Transverse colon (tissue), 4 donors: ENCODE measurements around the gene C15orf40. TPM values are rescaled to one million over a fixed set of nuclear protein-coding genes. Genes with fewer than 3 reads are reported as not detected.

Source experiments
- DNase-seq: peaks from one replicate; pipeline ENCODE4 v3.0.0-alpha.2; 2019
- H3K27ac ChIP-seq, 4 donors: fragments of 200-600 bp; sonication (generic); 2 replicates each; pipeline ENCODE4 v1.5.1; 2016 to 2018; ENCODE audit warnings: inconsistent platforms in 4 of 4
- H3K27me3 ChIP-seq: fragments of 200-600 bp; sonication (generic); 2 replicates; pipeline ENCODE4 v1.5.1; 2017; ENCODE audit warnings: inconsistent platforms
- H3K36me3 ChIP-seq, 4 donors: fragments of 200-600 bp; sonication (generic); 2 replicates each; pipeline ENCODE4 v1.5.1; 2017 to 2019; ENCODE audit warnings: inconsistent platforms in 4 of 4
- H3K4me1 ChIP-seq, 4 donors: fragments of 200-600 bp; sonication (generic); 2 replicates each; pipeline ENCODE4 v1.5.1; 2017 to 2020; ENCODE audit warnings: inconsistent platforms in 4 of 4
- H3K4me3 ChIP-seq, 4 donors: fragments of 200-600 bp; sonication (generic); 1 replicate in 1 of 4; 2 replicates in 3 of 4; pipeline versions ENCODE4 v1.5.1 to v1.6.1; 2017 to 2019; ENCODE audit warnings: inconsistent platforms in 4 of 4
- H3K9me3 ChIP-seq, 2 donors: fragments of 200-600 bp; sonication (generic); 2 replicates each; pipeline ENCODE4 v1.5.1; 2017 to 2019; ENCODE audit warnings: inconsistent platforms in 2 of 2
- CTCF ChIP-seq, 5 experiments: fragments of 200-600 bp in 3 of 5; fragments of 450-650 bp in 2 of 5; sonication (generic) in 3 of 5; IDR thresholded peaks; 1 replicate in 2 of 5; 2 replicates in 3 of 5; pipeline ENCODE4 v1.5.1; 2016 to 2017; ENCODE audit warnings: antibody characterized with exemption in 5 of 5, inconsistent platforms in 3 of 5, mild to moderate bottlenecking in 2 of 5, moderate library complexity in 1 of 5
- EP300 ChIP-seq: sonication (generic); formaldehyde crosslinking; IDR thresholded peaks from one replicate; pipeline ENCODE4 v1.6.1; 2017; ENCODE audit warnings: antibody characterized with exemption, low read depth
- POLR2A ChIP-seq: fragments of 450-650 bp; IDR thresholded peaks from one replicate; pipeline ENCODE4 v1.6.1; 2016; ENCODE audit warnings: antibody characterized with exemption, mild to moderate bottlenecking, moderate library complexity
- POLR2AphosphoS5 ChIP-seq, 3 donors: sonication (generic); formaldehyde crosslinking; IDR thresholded peaks; one replicate each; pipeline ENCODE4 v1.6.1; 2016; ENCODE audit warnings: antibody characterized with exemption in 3 of 3
- WGBS, 2 donors: methylation state at CpG; one replicate each; pipeline ENCODE4 v1.1.5; 2018; ENCODE audit warnings: low coverage in 1 of 2; 5-methylcytosine and 5-hydroxymethylcytosine counted together
- in situ Hi-C, 4 donors: fragments of 200-750 bp; cut with MboI; loops; one replicate each; pipeline versions ENCODE4 v1.15.0 to v1.15.1; 2017; ENCODE audit warnings: low sequenced_read_pairs in 3 of 4, low pct_ligation_motif_present in 1 of 4, low pct_unique_long_range_greater_than_20kb in 1 of 4
- intact Hi-C: fragments of 100-400 bp; cut with DNase I; formaldehyde crosslinking; loops from one replicate; pipeline ENCODE4 v1.15.1; 2023; ENCODE audit warnings: low total_unique reads
- total RNA-seq, 4 donors: library from RNA; depleted of rRNA; stranded (reverse); fragments of >200 nt; gene quantifications; one replicate each; pipeline ENCODE4 v1.1.0, GENCODE V29; 2016

The C15orf40 gene
- total RNA-seq, 4 donors from 2014 or later: 10.6 to 42.8 (median 18.9) TPM

DNA sequence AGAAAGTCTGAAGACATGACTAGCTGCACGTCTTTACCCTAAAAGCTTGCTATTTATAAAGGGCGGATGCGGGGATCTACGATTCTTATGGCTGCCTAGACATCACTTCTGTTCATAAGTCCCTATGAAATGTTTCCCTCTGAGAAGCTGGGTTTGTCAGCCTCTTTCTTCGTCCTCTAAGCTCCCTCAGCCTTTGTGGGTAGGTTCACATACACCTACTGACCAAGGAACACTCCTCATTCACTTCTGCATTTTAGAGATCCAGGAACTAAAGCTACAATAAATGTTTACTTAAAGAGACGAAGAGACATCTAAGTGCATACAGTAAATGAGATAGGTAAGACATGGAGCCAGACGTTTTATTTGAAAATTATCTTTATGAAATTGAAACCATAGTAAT lies 42.1 kb downstream of the C15orf40 start:
- 64 to 75% methylated on average over 5 to 7 of the region's 7 CpGs for WGBS, 2 donors
- Histone ChIP-seq H3K27ac (no peak overlapping the region), H3K4me1 (no peaks in the 10 kb centered on the region), H3K36me3 (no peaks in the 10 kb centered on the region), H3K9me3 (no peaks in the 10 kb centered on the region), H3K27me3 (no peaks in the 10 kb centered on the region), H3K4me3 (no peak overlapping the region)
- in situ Hi-C loops (loop anchor here in 1 of 4 donors (25.0 kb wide), 1 partner anchor 107 kb away; no protein-coding TSS in a partner anchor), intact Hi-C loops (no loop called here)
- DNase-seq: no peak
- no peak for TF ChIP-seq EP300
- no peak for TF ChIP-seq POLR2AphosphoS5 (IDR thresholded peaks at IDR 0.05)
- no peak for TF ChIP-seq CTCF (IDR thresholded peaks at IDR 0.05)
- no peak for TF ChIP-seq POLR2A

- Histone ChIP-seq H3K9me3 (no peaks in the 10 kb centered on the region), H3K36me3 (no peaks in the 10 kb centered on the region), H3K4me3 (no peak overlapping the region), H3K4me1 (no peaks in the 10 kb centered on the region), H3K27ac (no peak overlapping the region), H3K27me3 (no peaks in the 10 kb centered on the region)
- in situ Hi-C loops: loop anchor here in 1 of 4 donors (25.0 kb wide), 1 partner anchor 106 kb away; no protein-coding TSS in a partner anchor
- intact Hi-C loops: no loop called here
- WGBS, 2 donors: 85 to 90% methylated on average over 4 of the region's 4 CpGs
- TF ChIP-seq CTCF (IDR thresholded peaks at IDR 0.05): no peak
- TF ChIP-seq POLR2AphosphoS5 (IDR thresholded peaks at IDR 0.05): no peak
- TF ChIP-seq EP300: no peak
- TF ChIP-seq POLR2A: no peak
- DNase-seq: no peak
Observed at GRCh38 chr15:82968066-82968465, 43.4 kb downstream of the C15orf40 start.

- no peaks in the 10 kb centered on the region for H3K9me3 ChIP-seq
- no peaks in the 10 kb centered on the region for H3K4me1 ChIP-seq
- no peak overlapping the region for H3K27ac ChIP-seq
- WGBS, 2 donors: 49 to 61% methylated on average over 4 of the region's 4 CpGs
- H3K4me3 ChIP-seq: no peak overlapping the region
- DNase-seq: no peak
- H3K27me3 ChIP-seq: no peaks in the 10 kb centered on the region
- intact Hi-C loops: no loop called here
- TF ChIP-seq EP300 (no peak), POLR2AphosphoS5 (IDR thresholded peaks at IDR 0.05) (no peak), CTCF (IDR thresholded peaks at IDR 0.05) (no peak), POLR2A (no peak)
- no peaks in the 10 kb centered on the region for H3K36me3 ChIP-seq
- in situ Hi-C loops: loop anchor here in 1 of 4 donors (25.0 kb wide), 1 partner anchor 104 kb away; no protein-coding TSS in a partner anchor
Observed at GRCh38 chr15:82966671-82967071, 44.8 kb downstream of the C15orf40 start.

DNA sequence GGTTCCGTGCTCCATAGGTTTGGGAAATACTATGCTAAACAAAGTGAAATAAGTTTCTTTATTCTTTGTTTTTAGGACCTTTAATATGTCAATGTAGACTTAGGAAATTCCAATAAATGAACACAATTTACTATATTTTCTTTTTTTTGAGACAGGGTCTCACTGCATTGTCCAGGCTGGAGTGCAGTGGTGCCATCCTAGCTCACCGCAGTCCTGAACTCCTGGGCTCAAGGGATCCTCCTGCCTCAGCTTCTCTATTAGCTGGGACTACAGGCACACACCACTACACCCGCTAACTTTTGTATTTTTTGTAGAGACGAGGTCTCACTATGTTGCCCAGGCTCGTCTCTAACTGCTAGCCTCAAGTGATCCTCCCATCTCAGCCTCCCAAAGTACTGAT lies 46.5 kb downstream of the C15orf40 start:
- Histone ChIP-seq H3K9me3 (no peaks in the 10 kb centered on the region), H3K36me3 (no peaks in the 10 kb centered on the region), H3K4me1 (no peaks in the 10 kb centered on the region), H3K27me3 (no peaks in the 10 kb centered on the region), H3K4me3 (no peak overlapping the region), H3K27ac (no peak overlapping the region)
- 92 to 100% methylated on average over 3 to 5 of the region's 5 CpGs for WGBS, 2 donors
- intact Hi-C loops: no loop called here
- TF ChIP-seq EP300 (no peak), POLR2AphosphoS5 (IDR thresholded peaks at IDR 0.05) (no peak), CTCF (IDR thresholded peaks at IDR 0.05) (no peak), POLR2A (no peak)
- DNase-seq: no peak
- in situ Hi-C loops: loop anchor here in 1 of 4 donors (25.0 kb wide), 1 partner anchor 103 kb away; no protein-coding TSS in a partner anchor
